RCC 7860 (cell line): ENCODE data around the gene MXI1.

Experiments
- DNase-seq: peaks from one replicate; pipeline ENCODE4 v3.0.0-alpha.2; 2015; ENCODE audit warnings: low spot score
- FAIRE-seq: peaks from 2 replicates; lab custom pipeline; 2012; peaks lifted over from hg19 to GRCh38; lab: Jason Lieb, UNC

The MXI1 gene

DNA sequence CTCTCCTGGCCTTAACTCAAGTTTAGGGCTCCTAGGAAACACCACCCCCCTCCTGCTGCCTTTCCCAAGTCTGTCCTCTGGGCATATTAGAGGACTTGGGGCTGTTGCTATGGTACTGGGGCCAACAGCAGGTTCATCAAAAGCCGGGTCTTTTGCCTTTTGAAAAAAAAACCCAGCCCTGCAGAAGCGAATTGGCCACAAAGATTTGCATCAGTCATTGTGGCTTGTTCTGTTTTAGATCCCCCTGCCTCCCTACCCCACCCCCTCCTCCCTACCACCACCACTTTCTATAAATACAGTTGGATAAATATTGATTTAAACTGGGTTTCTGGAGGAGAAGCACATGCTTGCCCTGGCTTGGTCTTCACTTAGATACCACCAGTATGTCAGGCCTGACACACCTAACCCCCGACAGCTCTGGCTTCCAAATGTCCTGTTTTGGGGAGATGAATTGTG is 7.0 kb downstream of the MXI1 start:
- DNase-seq (no peak), FAIRE-seq (no peak)

DNA sequence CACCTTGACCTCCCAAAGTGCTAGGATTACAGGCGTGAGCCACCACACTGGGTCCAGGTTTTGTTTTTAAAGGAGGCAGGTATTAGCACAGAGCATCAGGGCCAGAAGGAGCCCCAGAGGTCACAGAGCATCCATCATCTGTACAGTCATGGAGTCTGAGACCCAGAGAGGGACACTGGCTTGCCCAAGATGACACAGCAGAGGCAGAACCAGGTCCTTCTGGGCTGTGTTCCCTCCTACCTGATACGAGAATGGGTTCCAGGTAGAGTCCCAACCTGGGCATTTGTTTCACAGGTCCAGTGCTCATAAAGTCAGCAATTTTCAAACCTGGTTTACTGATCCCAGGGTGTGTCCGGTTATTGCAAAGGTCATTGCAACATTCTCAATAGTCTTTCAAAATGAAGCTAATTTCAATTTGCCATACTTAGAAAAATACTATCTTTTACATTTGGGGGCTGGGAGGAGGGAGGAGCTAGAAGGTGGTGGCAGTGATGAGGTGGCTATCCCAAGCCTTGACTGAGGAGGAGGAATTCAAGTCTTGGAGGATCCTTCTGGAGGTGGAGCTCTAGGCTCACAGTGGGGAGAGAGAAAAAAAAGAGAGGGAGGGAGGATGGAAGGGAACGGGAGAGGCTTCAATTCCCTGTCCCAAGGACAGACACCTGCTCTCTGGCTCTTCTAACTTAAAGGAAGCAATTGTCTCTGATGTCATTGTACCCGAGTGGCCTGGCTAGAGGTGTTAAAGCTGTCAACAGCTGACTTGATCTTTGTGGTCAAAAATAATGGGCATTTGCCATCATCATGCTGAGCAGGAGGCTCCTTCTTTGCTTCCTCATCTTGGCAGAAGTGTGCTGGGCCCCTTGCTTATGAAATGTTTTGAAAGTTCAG is 8.1 kb downstream of the MXI1 start:
- FAIRE-seq (no peak), DNase-seq (no peak)

DNA sequence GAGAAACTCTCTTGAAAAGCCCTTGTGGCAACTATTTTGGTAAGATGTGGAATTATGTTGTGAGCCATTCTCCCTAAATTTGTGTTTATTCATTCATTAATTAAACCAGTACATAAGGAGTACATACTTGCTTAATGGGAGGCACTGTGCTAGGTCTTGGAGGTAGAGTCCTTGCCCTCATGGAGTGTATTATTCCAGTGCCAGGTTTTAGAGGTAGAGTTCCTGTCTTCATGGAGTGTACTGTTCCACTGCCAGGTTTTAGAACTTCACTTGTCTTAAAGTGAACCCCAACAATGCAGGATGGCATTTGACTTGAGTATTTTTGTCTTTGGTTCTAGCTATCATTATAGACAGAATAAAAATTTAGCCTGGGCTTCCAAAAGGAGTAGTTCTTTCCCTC is 8.8 kb downstream of the MXI1 start:
- no peak for FAIRE-seq

DNA sequence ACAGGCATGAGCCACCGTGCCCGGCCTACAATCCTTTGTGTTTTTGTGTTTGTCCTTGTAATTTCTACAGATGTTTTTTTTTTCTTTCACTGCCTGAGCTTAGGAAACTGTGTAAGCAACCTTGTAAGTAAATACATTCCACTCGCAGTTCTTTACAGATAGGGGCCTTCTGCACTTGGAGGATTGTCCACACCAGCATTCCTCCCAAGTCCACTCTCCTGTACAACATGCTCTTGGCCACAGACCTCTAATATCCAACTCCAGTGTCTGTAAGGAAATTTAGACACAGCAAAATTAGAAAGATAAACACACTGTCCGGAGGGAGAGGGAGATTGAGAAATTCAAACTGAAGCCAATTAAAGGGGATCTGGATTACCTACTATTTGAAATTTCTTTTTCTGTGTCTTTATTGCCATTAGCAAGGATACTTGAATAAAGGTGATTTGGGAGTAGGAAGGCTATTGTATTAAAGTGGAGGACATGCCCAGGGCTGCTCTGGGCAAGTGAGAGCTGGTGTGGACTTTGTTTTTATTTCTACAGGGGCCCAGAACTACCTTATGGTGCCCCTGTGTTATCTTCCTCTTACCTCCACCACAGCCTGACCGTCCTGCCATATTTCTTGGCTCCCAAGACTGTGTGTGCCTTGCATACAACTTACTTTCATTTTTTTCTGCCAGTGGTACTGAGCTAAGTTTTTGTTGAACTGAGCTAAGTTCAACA is 9.7 kb downstream of the MXI1 start:
- DNase-seq (no peak), FAIRE-seq (no peak)

More for the DNA sequence above, 8.8 kb downstream of the MXI1 start:
- no peak for DNase-seq

DNA sequence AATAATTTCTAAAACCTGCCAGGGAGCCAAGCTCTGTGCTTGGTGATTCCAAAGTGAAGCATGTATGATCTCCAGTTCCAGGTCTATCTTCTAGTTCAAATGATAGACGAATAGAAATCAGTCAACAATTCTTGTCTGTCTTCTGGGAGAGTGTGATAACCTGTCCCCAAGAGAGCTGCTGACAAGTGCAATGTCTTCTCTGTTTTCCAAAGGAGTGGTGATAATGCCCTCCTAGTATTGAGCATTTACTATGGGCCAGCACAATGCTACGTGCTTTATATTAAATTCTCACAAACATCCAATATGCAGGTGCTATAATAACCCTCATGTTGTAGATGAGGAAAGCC is 10.2 kb downstream of the MXI1 start:
- FAIRE-seq = no peak
- DNase-seq = no peak

DNA sequence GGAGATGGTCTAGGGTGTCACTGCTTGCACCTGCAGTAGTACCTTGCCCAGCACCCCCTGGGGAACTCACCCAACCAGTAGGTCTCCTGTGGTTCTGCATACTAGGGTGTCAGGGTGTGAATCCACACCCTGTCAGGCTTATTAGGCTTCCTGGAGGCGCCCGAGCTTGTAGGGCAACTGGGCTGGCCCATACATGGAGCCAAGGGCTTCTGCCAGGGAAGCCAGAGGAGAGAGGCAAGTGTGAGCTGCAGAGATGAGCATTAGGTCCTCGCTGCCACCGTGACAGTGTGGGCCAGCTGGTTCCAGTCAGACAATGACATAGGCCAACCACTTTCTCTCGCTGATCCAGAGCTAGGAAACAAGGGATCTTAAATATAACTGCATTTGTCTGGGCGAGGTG is 11.2 kb downstream of the MXI1 start:
- FAIRE-seq = no peak

DNA sequence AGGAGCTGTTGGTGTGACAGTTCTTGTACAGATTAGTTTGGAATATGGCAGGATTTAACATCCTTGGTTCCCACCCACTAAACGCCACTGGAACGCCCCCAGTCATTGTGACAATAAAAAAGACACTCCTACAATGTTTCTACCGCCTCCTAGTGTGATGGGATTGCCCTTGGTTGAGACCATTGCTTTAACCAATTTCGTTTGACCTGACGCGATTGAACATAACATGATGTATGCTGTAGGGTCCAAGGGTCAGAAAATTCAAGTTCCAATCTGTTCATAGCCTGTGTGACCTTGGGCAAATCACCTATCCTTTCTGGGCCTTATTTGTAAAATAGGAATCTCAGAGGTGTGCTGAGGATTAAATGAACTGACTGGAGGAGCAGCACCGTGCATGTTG is 12.5 kb downstream of the MXI1 start:
- no peak for DNase-seq
- no peak for FAIRE-seq

More for the DNA sequence above, 11.2 kb downstream of the MXI1 start:
- DNase-seq = no peak

DNA sequence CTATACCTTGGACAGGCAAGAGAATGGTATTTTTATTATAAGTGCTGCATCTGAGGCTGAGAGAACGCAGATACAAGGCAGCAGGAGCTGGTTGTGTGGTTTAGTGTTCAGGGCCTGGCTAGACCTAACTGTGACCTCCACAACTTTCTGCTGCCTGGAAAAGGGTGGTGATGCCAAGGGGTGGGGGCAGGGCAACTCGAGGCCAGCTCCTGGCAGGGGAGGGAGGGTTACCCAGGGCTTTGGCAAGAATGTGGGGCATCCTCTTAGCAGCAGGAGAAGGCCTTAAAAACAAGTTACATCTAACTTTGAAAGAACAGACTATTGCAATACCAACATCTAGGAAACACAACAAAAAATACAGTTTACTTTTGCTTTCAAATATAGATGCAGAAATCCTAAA is 13.0 kb downstream of the MXI1 start:
- FAIRE-seq (no peak), DNase-seq (no peak)

DNA sequence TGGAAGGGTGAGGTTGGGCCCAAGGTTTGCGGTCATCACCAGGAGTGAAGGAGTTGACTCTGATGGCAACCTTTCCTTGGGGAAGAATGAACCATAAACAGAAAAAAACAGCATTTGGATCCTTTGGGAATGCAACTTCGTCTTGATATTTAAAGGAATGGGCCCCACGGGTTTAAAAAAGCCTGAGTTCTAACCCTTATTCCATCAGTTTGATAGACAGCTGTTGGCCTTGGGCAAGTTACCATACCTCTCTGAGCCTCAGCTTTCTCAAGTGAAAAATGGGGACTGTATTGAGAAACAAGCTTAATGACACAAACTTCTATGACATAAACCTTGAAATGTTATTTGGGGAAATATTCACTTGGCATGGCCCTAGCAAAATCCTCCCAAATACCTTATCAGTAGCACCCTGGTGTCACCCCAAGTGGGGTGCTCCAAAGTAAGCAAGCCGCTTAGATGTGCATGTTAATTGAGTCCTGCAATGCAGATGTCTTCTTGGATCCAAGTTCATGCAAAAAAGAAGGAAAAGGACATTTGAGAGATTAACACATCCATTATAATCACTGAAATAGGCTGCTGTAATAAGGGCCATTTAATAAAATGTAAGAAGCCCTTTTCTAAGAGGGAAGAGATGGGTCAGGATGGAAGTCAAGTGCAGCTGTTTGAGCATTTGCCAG is 13.8 kb downstream of the MXI1 start:
- FAIRE-seq = no peak
- no peak for DNase-seq

DNA sequence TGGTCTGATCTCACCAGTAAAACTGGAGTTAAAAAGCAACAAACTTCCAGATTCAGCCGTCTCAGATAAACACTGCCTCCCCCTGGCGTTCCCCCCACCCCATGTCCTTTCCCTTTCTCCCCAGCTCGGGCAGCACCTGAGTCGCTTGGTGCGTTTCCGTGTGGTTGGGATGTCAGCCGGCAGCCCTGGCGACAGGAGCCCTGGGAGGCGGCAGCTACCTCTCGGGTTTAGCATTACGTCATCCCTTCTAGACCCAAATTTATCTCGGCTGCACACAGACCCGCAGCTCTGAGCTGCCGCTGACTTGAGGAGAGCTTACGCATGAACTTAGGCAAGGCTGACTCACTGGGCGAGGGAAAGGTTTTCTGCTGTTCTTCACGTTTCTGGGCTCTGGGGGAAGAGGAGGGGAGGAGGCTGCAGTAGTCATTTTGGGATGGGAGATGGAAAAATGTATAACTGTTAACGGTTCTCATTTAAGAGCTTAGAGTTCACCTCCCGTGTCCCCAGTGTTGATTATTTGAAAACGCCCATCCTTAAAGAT is 14.4 kb downstream of the MXI1 start:
- DNase-seq = peak; percentile 85
- FAIRE-seq = peak; percentile 73

DNA sequence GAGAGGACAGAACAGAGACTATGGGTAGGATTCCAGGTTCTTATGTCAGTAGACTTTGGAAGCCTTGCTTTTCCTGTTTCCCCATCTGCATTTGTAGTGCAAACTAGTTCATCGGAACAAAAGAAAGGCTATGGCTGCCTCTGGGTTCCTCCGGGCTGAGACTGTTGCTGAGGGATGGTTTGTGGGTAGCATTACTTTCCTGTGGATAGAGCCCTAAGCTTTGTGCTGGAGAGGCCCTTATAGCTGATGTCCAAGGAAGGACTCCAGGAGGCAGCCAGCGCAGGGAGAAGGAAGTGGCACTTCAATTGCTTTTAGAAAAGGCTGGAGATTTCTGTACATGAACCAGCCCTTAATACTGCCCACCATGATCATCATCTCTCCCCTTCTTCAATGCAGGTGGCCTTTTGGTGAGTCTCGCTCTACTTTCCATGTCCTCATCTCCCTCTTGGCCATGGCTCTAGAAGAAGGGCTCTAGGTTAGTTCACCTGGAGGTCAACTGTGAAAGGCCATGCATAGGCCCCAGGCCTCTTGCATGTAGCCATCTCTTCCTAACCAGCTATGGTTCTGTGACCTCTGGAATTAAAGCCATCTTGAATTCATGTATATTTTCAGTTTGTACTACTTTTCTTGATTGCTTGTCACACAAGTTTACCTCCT is 15.4 kb downstream of the MXI1 start:
- FAIRE-seq (no peak), DNase-seq (no peak)

DNA sequence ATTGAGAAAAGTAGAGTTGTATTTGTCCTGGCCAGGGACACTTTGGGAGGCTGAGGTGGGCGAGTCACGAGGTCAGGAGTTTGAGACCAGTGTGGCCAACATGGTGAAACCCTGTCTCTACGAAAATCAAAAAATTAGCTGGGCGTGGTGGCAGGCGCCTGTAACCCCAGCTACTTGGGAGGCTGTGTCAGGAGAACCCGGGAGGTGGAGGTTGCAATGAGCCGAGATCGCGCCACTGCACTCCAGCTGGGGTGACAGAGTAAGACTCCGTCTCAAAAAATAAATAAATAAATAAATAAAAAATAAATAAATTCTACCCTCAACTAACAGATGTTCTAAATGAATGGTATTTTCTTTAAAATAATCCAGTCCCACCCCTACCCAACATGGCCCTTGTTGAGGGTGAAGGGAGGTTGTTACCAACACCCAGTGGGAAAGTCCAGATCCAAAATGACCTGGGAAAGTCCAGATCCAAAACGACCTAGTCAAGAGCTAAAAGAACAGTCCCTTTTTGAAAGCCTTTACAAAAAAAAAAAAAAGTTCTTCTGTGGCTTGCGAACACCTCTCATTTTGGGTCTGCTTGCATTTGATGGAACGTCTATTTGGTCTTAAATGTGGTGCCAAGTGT is 16.0 kb downstream of the MXI1 start:
- FAIRE-seq (no peak), DNase-seq (no peak)

DNA sequence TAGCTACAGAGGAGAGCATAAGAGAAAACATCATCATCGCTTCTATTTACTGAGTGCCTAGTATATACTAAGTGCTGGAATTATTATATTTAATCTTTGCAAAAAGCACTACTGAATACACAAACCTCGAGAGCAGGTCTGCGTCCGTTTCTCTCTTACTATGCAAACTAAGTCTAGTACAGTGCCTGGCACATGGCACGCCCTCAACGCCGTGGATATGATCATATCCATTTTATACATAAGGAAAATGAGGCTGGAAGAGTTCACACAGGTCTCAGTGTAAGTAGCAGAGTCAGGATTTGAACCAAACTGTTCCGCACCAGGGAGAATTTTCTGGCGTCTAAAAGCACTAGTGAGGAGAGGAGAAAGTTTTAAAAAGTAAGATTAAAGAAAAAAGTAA is 17.6 kb downstream of the MXI1 start:
- no peak for FAIRE-seq

DNA sequence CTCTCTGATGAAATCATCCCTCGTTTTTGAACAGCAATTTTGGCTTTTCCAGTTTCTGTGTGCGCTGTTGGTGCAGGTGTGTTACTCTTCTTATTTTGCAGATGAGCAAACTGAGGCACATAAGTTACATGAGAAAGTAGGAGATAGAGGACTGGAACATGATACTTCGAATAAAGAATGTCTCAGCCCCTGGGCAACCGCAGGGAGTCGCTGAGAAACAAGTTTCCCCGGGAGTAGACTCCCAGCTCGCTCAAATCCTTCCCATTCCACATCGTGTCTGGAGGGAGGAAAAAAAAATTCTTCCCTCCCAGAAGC is 18.0 kb downstream of the MXI1 start:
- DNase-seq (no peak), FAIRE-seq (no peak)

More for the DNA sequence above, 17.6 kb downstream of the MXI1 start:
- no peak for DNase-seq

DNA sequence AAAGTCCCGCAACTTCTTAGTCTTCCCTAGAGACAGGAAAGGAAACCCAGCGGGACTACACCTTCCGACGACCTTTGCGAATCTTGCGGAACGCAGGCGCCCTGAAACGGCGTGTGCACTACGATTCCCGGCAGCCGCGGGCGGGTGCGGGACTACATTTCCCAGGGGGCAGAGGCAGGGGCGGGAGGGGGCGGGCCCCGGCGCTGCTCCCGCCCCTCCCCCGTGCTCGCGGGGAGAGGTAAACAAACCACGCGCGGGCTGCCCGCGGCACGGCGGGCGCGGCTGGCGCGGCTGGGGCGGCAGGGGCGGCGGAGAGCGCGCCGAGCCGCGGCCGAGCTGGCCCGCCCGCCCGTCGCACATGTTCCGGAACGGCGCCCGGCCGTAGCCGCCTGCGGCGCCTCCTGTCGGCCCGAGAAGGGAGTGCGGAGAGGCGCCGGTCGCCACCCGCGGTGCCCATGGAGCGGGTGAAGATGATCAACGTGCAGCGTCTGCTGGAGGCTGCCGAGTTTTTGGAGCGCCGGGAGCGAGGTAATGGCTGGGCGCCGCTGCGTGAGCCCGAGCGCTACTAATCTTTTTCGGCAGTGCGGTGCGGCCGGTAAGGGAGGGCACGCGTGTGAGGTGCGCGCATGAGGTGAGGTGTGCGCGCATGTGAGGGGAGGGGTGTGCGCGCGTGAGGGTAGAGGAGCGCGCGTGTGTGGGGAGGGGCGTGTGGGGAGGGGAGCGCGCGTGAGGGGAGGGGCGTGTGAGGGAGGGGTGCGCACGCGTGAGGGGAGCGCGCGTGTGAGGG is 18.5 kb downstream of the MXI1 start:
- FAIRE-seq (peak; percentile 64), DNase-seq (peak; percentile 88)

DNA sequence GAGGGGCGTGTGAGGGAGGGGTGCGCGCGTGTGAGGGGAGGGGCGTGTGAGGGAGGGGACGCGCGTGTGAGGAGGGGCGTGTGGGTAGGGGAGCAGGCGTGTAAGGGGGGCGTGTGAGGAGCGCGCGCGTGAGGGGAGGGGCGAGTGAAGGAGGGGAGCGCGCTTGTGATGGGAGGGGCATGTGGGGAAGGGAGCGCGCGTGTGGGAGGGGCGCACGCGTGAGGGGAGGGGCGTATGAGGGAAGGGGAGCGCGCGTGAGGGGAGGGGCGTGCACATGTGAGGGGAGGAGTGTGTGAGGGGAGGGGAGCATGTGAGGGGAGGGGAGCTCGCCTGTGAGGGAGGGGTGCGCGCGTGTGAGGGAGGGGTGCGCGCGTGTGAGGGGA is 19.1 kb downstream of the MXI1 start:
- no peak for FAIRE-seq
- DNase-seq = peak; percentile 66

DNA sequence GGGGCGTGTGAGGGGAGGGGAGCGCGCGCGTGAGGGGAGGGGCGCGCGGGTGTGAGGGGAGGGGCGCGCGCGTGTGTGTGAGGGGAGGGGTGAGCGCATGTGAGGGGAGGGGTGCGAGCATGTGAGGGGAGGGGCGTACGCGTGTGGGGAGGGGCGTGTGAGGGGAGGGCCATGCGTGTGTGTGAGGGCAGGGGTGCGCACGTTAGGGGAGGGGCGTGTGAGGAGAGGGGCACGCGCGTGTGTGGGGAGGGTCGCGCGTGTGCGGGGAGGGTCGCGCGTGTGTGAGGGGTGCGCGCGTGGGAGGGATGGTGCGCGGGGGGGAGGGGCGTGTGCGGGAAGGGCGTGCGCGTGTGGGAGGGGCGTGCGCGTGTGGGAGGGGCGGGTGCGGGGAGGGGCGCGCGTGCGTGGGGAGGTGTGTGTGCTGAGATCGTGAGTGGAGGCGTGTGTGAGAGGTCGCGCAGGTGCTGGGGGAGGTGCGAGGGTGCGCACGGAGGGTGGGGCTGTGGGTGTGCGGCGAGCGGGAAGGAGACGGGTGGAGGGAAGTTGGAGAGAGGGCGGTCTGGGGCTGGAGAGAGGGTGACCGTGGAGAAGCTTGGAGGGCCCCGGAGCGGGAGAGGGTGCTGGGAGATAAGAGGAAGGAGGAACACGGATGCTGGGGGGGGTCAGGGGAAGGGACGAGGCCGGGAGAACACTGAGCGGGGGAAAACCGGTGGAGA is 19.7 kb downstream of the MXI1 start:
- DNase-seq (no peak), FAIRE-seq (no peak)

DNA sequence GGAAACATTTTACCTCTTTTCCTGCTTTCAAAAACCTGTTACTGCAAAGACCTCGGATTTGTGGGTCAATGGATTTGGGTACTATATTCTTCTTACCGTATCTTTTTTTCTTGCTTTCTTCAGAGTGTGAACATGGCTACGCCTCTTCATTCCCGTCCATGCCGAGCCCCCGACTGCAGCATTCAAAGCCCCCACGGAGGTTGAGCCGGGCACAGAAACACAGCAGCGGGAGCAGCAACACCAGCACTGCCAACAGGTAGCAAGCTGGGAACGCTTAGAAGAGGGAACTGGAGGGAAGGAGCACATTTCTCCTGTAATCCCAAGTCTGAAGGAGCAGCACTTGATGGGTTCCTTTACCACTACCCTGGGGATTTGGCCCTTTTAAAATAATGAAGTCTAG is 20.7 kb downstream of the MXI1 start:
- DNase-seq = no peak
- no peak for FAIRE-seq

DNA sequence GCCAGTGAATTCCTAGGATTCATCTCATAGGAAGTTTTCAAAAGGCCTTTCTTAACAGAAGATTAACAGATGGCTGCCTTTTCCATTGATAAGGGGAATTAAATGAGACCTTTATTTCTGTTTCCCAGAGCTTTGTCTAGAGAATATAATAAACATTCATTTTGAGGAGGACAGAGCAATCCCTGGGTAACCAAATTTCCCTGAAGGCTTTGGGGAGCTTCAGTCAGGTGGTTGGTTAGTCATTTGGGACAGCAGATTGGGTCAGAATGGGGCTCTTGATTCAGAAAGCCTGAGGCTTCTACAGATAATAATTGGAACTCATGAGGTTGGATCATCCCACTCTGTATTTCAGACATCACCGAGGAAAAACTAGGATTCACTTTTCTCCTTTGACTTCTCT is 21.8 kb downstream of the MXI1 start:
- no peak for FAIRE-seq
- DNase-seq = no peak
